Measurements from ENCODE around the gene OR2D3. TPM values are rescaled to one million over a fixed set of nuclear protein-coding genes. Genes with fewer than 3 reads are reported as not detected.

OR2D3 gene
- total RNA-seq, 1 experiment from 2014 or later: not detected

- intact Hi-C loops (cut with micrococcal nuclease; ENCODE audit: unreplicated experiment): no loop called here
- POLR2A ChIA-PET (ENCODE audit: unreplicated experiment): no interaction called here
Measured at GRCh38 chr11:6894097-6894496, 26.7 kb upstream of the OR2D3 start.

GRCh38 chr11:6895010-6895409 lies 25.8 kb upstream of the OR2D3 start:
- Histone ChIP-seq H3K27ac (no peak overlapping the region), H3K4me2 (no peak overlapping the region), H4K20me1 (ENCODE audit: insufficient read depth) (no peaks in the 10 kb centered on the region), H3F3A (ENCODE audit: insufficient read depth, low read depth) (no peaks in the 10 kb centered on the region), H3K36me3 (ENCODE audit: low read depth) (no peaks in the 10 kb centered on the region), H3K9me2 (ENCODE audit: insufficient read depth) (no peaks in the 10 kb centered on the region), H3K9me3 (ENCODE audit: insufficient read depth, low read depth) (no peaks in the 10 kb centered on the region), H3K79me2 (ENCODE audit: low read depth) (no peaks in the 10 kb centered on the region), H3K4me1 (replicated peaks; ENCODE audit: insufficient read depth) (no peaks in the 10 kb centered on the region), H2AFZ (no peak overlapping the region), H3K27me3 (ENCODE audit: insufficient read depth, low read depth) (no peaks in the 10 kb centered on the region), H3K4me3 (no peak overlapping the region)
- intact Hi-C loops (cut with micrococcal nuclease; ENCODE audit: unreplicated experiment): no loop called here
- ChIA-PET POLR2A (ENCODE audit: unreplicated experiment) (no interaction called here), CTCF (no interaction called here)
- TF ChIP-seq CTCF (conservative IDR thresholded peaks at IDR 0.05) (no peak), EZH2 (IDR thresholded peaks at IDR 0.05; ENCODE audit: low read depth) (no peak)
- DNase-seq: no peak
- BruUV-seq (replicated peaks): no TSS peak

More at GRCh38 chr11:6894097-6894496, 26.7 kb upstream of the OR2D3 start:
- Histone ChIP-seq H3K27ac (no peak overlapping the region), H3K79me2 (ENCODE audit: low read depth) (no peaks in the 10 kb centered on the region), H3K4me2 (no peak overlapping the region), H3K36me3 (ENCODE audit: low read depth) (no peaks in the 10 kb centered on the region), H3K9me2 (ENCODE audit: insufficient read depth) (no peaks in the 10 kb centered on the region), H3K27me3 (ENCODE audit: insufficient read depth, low read depth) (no peaks in the 10 kb centered on the region), H3F3A (ENCODE audit: insufficient read depth, low read depth) (no peaks in the 10 kb centered on the region), H3K4me3 (no peak overlapping the region), H3K4me1 (replicated peaks; ENCODE audit: insufficient read depth) (no peaks in the 10 kb centered on the region), H3K9me3 (ENCODE audit: insufficient read depth, low read depth) (no peaks in the 10 kb centered on the region), H4K20me1 (ENCODE audit: insufficient read depth) (no peaks in the 10 kb centered on the region), H2AFZ (no peak overlapping the region)
- DNase-seq: no peak
- TF ChIP-seq CTCF (conservative IDR thresholded peaks at IDR 0.05): no peak
- no peak for TF ChIP-seq EZH2 (IDR thresholded peaks at IDR 0.05; ENCODE audit: low read depth)
- CTCF ChIA-PET: no interaction called here
- no TSS peak for BruUV-seq (replicated peaks)

GRCh38 chr11:6898911-6899310 lies 21.9 kb upstream of the OR2D3 start:
- POLR2A ChIA-PET (ENCODE audit: unreplicated experiment): no interaction called here
- Histone ChIP-seq H3K27me3 (ENCODE audit: insufficient read depth, low read depth) (no peaks in the 10 kb centered on the region), H3K4me2 (no peak overlapping the region), H3K79me2 (ENCODE audit: low read depth) (no peaks in the 10 kb centered on the region), H2AFZ (no peak overlapping the region), H3K27ac (no peak overlapping the region), H3K9me3 (ENCODE audit: insufficient read depth, low read depth) (no peaks in the 10 kb centered on the region), H3K4me3 (no peak overlapping the region), H4K20me1 (ENCODE audit: insufficient read depth) (no peaks in the 10 kb centered on the region), H3K4me1 (replicated peaks; ENCODE audit: insufficient read depth) (no peaks in the 10 kb centered on the region), H3F3A (ENCODE audit: insufficient read depth, low read depth) (no peaks in the 10 kb centered on the region), H3K36me3 (ENCODE audit: low read depth) (no peaks in the 10 kb centered on the region), H3K9me2 (ENCODE audit: insufficient read depth) (no peaks in the 10 kb centered on the region)
- no peak for DNase-seq
- BruUV-seq (replicated peaks): no TSS peak
- intact Hi-C loops (cut with micrococcal nuclease; ENCODE audit: unreplicated experiment): no loop called here
- CTCF ChIA-PET: no interaction called here
- TF ChIP-seq CTCF (conservative IDR thresholded peaks at IDR 0.05) (no peak), EZH2 (IDR thresholded peaks at IDR 0.05; ENCODE audit: low read depth) (no peak)
